Retina (tissue), 1 donor: Measurements from ENCODE around the gene LRRC31.

Experiments used
- DNase-seq: peaks from one replicate; pipeline ENCODE4 v3.0.0-alpha.2; 2016

Gene LRRC31

GRCh38 chr3:169861871-169862270 is 7.9 kb downstream of the LRRC31 start:
- DNase-seq: no peak

- no peak for DNase-seq
These were observed 11.9 kb downstream of the LRRC31 start for GRCh38 chr3:169857811-169858210.

GRCh38 chr3:169855514-169855913 is 14.2 kb downstream of the LRRC31 start:
- no peak for DNase-seq

GRCh38 chr3:169850618-169851017 is 19.1 kb downstream of the LRRC31 start:
- no peak for DNase-seq

GRCh38 chr3:169848741-169849140 is 21.0 kb downstream of the LRRC31 start:
- no peak for DNase-seq

- no peak for DNase-seq
These were observed 21.8 kb downstream of the LRRC31 start for GRCh38 chr3:169847896-169848295.

GRCh38 chr3:169846458-169847193 is 23.1 kb downstream of the LRRC31 start:
- DNase-seq: no peak

- no peak for DNase-seq
These were observed 26.8 kb downstream of the LRRC31 start for GRCh38 chr3:169842960-169843359.

- no peak for DNase-seq
These were observed 28.6 kb downstream of the LRRC31 start for GRCh38 chr3:169841171-169841570.

GRCh38 chr3:169838511-169839030 is 31.2 kb downstream of the LRRC31 start:
- DNase-seq: no peak

GRCh38 chr3:169836942-169837275 is 32.8 kb downstream of the LRRC31 start:
- no peak for DNase-seq

- DNase-seq: no peak
These were observed 33.4 kb downstream of the LRRC31 start for GRCh38 chr3:169836078-169836941.

GRCh38 chr3:169835533-169835932 is 34.2 kb downstream of the LRRC31 start:
- no peak for DNase-seq

- DNase-seq: no peak
These were observed 42.0 kb downstream of the LRRC31 start for GRCh38 chr3:169827712-169828111.

- no peak for DNase-seq
These were observed 44.4 kb downstream of the LRRC31 start for GRCh38 chr3:169825316-169825715.

GRCh38 chr3:169822983-169823382 is 46.8 kb downstream of the LRRC31 start:
- DNase-seq: no peak

- DNase-seq: no peak
These were observed 47.2 kb downstream of the LRRC31 start for GRCh38 chr3:169822540-169822939.

GRCh38 chr3:169822091-169822490 is 47.6 kb downstream of the LRRC31 start:
- DNase-seq: no peak

GRCh38 chr3:169818316-169818715 is 51.4 kb downstream of the LRRC31 start:
- DNase-seq: no peak

GRCh38 chr3:169815590-169816150 is 54.1 kb downstream of the LRRC31 start:
- DNase-seq: no peak

- DNase-seq: no peak
These were observed 55.8 kb downstream of the LRRC31 start for GRCh38 chr3:169813757-169814517.

- DNase-seq: no peak
These were observed 56.5 kb downstream of the LRRC31 start for GRCh38 chr3:169813278-169813677.
